Calu3 (cell line): ENCODE results near the gene TTC39A. TPM values are rescaled to one million over a fixed set of nuclear protein-coding genes. Genes with fewer than 3 reads are reported as not detected.

ENCODE experiments used
- BruUV-seq: library from RNA; stranded (reverse); fragments of 400-500 nt; replicated peaks from 2 replicates; lab custom pipeline; 2021; lab: Mats Ljungman, UMichigan
- CTCF ChIA-PET: fragments of 300-600 bp; sonication (Branson Sonifier 250); formaldehyde crosslinking; loops from one replicate; lab custom pipeline; 2022; ENCODE audit warnings: antibody characterized with exemption; lab: Charles Lee
- DNase-seq: peaks from one replicate; pipeline ENCODE4 v3.0.0; 2022
- H3K27ac Mint-ChIP-seq: one replicate; pipeline ENCODE4 v1.8.0; 2022; ENCODE audit warnings: mixed read lengths; ENCODE audit not compliant: unreplicated experiment
- H3K27me3 Mint-ChIP-seq: one replicate; pipeline ENCODE4 v1.8.0; 2022; ENCODE audit warnings: mixed read lengths; ENCODE audit not compliant: unreplicated experiment
- H3K36me3 Mint-ChIP-seq: one replicate; pipeline ENCODE4 v1.8.0; 2022; ENCODE audit warnings: mild to moderate bottlenecking, moderate library complexity, mixed read lengths; ENCODE audit not compliant: insufficient read depth, unreplicated experiment
- H3K4me1 Mint-ChIP-seq: one replicate; pipeline ENCODE4 v1.8.0; 2022; ENCODE audit warnings: mild to moderate bottlenecking, low read depth, mixed read lengths; ENCODE audit not compliant: unreplicated experiment
- H3K4me3 Mint-ChIP-seq: one replicate; pipeline ENCODE4 v1.8.0; 2022; ENCODE audit warnings: mild to moderate bottlenecking, low read depth, moderate library complexity, mixed read lengths; ENCODE audit not compliant: unreplicated experiment
- H3K9me3 Mint-ChIP-seq: one replicate; pipeline ENCODE4 v1.8.0; 2022; ENCODE audit warnings: low read depth, mixed read lengths; ENCODE audit not compliant: unreplicated experiment
- CTCF ChIP-seq: fragments of 200-600 bp; IDR thresholded peaks from one replicate; pipeline ENCODE4 v1.8.0; 2022; ENCODE audit warnings: antibody characterized with exemption; ENCODE audit not compliant: unreplicated experiment
- intact Hi-C: fragments of 100-400 bp; cut with micrococcal nuclease; formaldehyde crosslinking; loops from one replicate; pipeline ENCODE4 v1.10.0; 2022; ENCODE audit not compliant: unreplicated experiment
- total RNA-seq: library from RNA; stranded (reverse); gene quantifications from 2 replicates; pipeline ENCODE4 v1.2.3, GENCODE V29; 2022

The TTC39A gene
- total RNA-seq, 1 experiment from 2014 or later, result 18.8 TPM

DNA sequence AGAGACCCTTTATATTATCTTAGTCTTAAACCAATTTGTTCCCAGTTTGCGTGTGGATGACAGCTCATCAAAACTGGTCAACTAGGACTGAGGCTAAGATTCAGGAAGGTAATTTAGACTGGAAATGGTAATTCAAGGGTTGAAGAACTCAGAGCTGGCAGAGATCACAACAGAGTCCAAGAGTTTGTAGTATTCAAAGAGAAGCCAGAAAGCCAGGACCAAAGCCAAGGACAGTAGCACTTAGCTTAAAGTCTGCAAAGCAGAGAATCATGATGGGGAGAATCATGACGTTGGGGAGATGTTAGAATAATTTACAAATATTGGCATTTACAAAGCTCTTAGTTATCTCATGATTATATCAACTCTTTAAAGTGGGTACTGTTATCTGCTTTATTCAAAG lies 61.7 kb downstream of the TTC39A start:
- DNase-seq, result no peak
- Mint-ChIP-seq H3K27me3 (no peaks in the 10 kb centered on the region), H3K36me3 (no peaks in the 10 kb centered on the region), H3K9me3 (no peaks in the 10 kb centered on the region), H3K4me1 (peaks cover 25% of the 10 kb centered on the region), H3K27ac (no peak overlapping the region), H3K4me3 (no peak overlapping the region)
- CTCF ChIA-PET, result no interaction called here
- no TSS peak for BruUV-seq
- intact Hi-C loops, result no loop called here
- no peak for TF ChIP-seq CTCF

- no peaks in the 10 kb centered on the region for H3K27me3 Mint-ChIP-seq
- no peaks in the 10 kb centered on the region for H3K36me3 Mint-ChIP-seq
- CTCF ChIA-PET, result no interaction called here
- no peak overlapping the region for H3K4me3 Mint-ChIP-seq
- H3K9me3 Mint-ChIP-seq, result no peaks in the 10 kb centered on the region
- H3K4me1 Mint-ChIP-seq, result peaks cover 31% of the 10 kb centered on the region
- no peak for TF ChIP-seq CTCF
- BruUV-seq, result no TSS peak
- H3K27ac Mint-ChIP-seq, result no peak overlapping the region
- intact Hi-C loops, result no loop called here
- DNase-seq, result no peak
Observed at GRCh38 chr1:51266791-51267190, 63.6 kb downstream of the TTC39A start.

- peaks cover 34% of the 10 kb centered on the region for H3K4me1 Mint-ChIP-seq
- no peak for DNase-seq
- H3K9me3 Mint-ChIP-seq, result no peaks in the 10 kb centered on the region
- no peak overlapping the region for H3K4me3 Mint-ChIP-seq
- no peaks in the 10 kb centered on the region for H3K27me3 Mint-ChIP-seq
- TF ChIP-seq CTCF, result no peak
- H3K27ac Mint-ChIP-seq, result no peak overlapping the region
- no TSS peak for BruUV-seq
- CTCF ChIA-PET, result interaction anchor here (0.7 kb wide), 1 partner anchor 31 kb away, joined by 4 read pairs; no protein-coding TSS in a partner anchor
- intact Hi-C loops, result no loop called here
- no peaks in the 10 kb centered on the region for H3K36me3 Mint-ChIP-seq
Observed at GRCh38 chr1:51266181-51266580, 64.2 kb downstream of the TTC39A start.

- no peak overlapping the region for H3K4me3 Mint-ChIP-seq
- H3K36me3 Mint-ChIP-seq, result no peaks in the 10 kb centered on the region
- TF ChIP-seq CTCF, result no peak
- H3K9me3 Mint-ChIP-seq, result no peaks in the 10 kb centered on the region
- intact Hi-C loops, result no loop called here
- H3K4me1 Mint-ChIP-seq, result peaks cover 40% of the 10 kb centered on the region
- DNase-seq, result no peak
- H3K27ac Mint-ChIP-seq, result no peak overlapping the region
- no TSS peak for BruUV-seq
- H3K27me3 Mint-ChIP-seq, result no peaks in the 10 kb centered on the region
- CTCF ChIA-PET, result interaction anchor here (0.7 kb wide), 1 partner anchor 30 kb away, joined by 4 read pairs; no protein-coding TSS in a partner anchor
Observed at GRCh38 chr1:51265618-51266017, 64.7 kb downstream of the TTC39A start.
